Activated CD4-positive, alpha-beta T cell treated with anti-CD3 and anti-CD28 coated beads for 48 hours (primary cell): ENCODE results near the gene KRT32.

Experiments
- DNase-seq: peaks from one replicate; pipeline ENCODE4 v3.0.0-alpha.2; 2020

The KRT32 gene

GRCh38 chr17:41492351-41492750 is 25.2 kb upstream of the KRT32 start:
- DNase-seq = no peak

GRCh38 chr17:41491476-41491875 is 24.3 kb upstream of the KRT32 start:
- DNase-seq = no peak

- no peak for DNase-seq
These were observed 23.1 kb upstream of the KRT32 start for GRCh38 chr17:41490000-41490990.

GRCh38 chr17:41489531-41489930 is 22.3 kb upstream of the KRT32 start, which contains the start of gene KRT36:
Gene KRT36, minus strand, starts transcription at chr17:41489910. Its CDS starts 46 bp downstream, at chr17:41489864.
- no peak for DNase-seq

GRCh38 chr17:41486809-41487530 is 19.8 kb upstream of the KRT32 start:
- DNase-seq = peak; percentile 70

- no peak for DNase-seq
These were observed 19.1 kb upstream of the KRT32 start for GRCh38 chr17:41486316-41486715.

- no peak for DNase-seq
These were observed 18.0 kb upstream of the KRT32 start for GRCh38 chr17:41484920-41485904.

GRCh38 chr17:41483991-41484826 is 17.0 kb upstream of the KRT32 start:
- DNase-seq = no peak

GRCh38 chr17:41483531-41483930 is 16.3 kb upstream of the KRT32 start:
- DNase-seq = no peak

GRCh38 chr17:41481036-41481435 is 13.8 kb upstream of the KRT32 start, which contains the start of gene KRT35:
Gene KRT35, minus strand, starts transcription at chr17:41481151. Its CDS starts 54 bp downstream, at chr17:41481097.
- no peak for DNase-seq

- DNase-seq = no peak
These were observed 13.4 kb upstream of the KRT32 start for GRCh38 chr17:41480581-41480980.

- DNase-seq = no peak
These were observed 12.9 kb upstream of the KRT32 start for GRCh38 chr17:41480136-41480535.

- no peak for DNase-seq
These were observed 11.1 kb upstream of the KRT32 start for GRCh38 chr17:41478237-41478636.

- no peak for DNase-seq
These were observed 10.0 kb upstream of the KRT32 start for GRCh38 chr17:41476866-41477815.

GRCh38 chr17:41475421-41475820 is 8.2 kb upstream of the KRT32 start:
- DNase-seq = no peak

- no peak for DNase-seq
These were observed 7.7 kb upstream of the KRT32 start for GRCh38 chr17:41474863-41475262.

GRCh38 chr17:41468346-41468745 is 1.2 kb upstream of the KRT32 start:
- no peak for DNase-seq

GRCh38 chr17:41467561-41467960 is 375 bp upstream of the KRT32 start:
- DNase-seq = no peak

- no peak for DNase-seq
These were observed 2.5 kb downstream of the KRT32 start for GRCh38 chr17:41464682-41465081.

- no peak for DNase-seq
These were observed 3.0 kb downstream of the KRT32 start for GRCh38 chr17:41464173-41464572.
